ENCODE measurements around the gene C2CD4B.

The C2CD4B gene, protein sequence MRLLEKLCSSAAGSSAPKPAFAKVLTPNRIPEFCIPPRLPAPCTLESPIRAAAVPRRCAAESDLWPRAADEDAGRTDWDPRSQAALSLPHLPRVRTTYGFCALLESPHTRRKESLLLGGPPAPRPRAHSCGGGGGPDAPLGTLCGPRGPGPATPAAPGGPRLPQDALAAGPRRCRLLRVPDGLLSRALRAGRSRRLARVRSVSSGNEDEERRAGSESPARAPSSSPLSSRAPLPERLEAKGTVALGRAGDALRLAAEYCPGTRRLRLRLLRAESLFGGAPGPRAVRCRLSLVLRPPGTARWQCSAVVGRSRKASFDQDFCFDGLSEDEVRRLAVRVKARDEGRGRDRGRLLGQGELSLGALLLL

DNA sequence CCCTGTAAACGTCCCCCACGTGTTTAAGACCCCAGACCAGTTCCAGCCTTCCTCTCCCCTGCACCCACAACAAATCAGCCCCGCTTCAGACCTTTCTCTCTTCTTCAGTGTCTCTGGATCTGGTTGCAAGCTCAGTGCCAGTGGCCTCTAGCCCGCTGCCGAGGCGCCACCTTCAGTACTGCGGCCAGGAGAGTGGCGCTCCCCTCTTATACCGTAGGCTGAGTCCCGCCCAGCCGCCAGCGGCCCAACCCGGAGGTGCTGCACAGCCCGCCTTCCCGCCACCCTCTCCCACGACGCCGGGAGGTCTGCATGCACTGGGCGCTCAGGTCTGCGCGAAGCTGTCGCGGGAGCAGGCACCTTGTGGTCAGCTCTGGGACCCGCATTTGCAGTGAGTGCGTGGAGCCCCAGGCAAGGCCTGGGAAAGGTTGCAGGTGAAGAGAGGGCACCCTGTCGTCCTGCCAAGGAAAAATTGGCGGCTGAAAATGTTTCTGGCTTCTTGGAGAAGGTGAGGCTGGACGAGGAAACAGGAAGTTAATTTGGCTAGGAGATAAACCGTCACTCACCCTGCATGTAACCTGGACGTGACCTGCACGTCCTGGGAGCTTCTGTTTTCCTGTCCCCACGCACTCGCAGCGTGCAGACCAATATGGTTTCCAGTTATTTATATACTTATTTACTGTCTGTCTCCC lies at the start of gene C2CD4B:
C2CD4B (minus strand) TSS at position 182 of the 689 bp plus-strand sequence. CDS start 301 bp downstream, outside the sequence.
- DNase-seq, result peak; percentile 64

DNA sequence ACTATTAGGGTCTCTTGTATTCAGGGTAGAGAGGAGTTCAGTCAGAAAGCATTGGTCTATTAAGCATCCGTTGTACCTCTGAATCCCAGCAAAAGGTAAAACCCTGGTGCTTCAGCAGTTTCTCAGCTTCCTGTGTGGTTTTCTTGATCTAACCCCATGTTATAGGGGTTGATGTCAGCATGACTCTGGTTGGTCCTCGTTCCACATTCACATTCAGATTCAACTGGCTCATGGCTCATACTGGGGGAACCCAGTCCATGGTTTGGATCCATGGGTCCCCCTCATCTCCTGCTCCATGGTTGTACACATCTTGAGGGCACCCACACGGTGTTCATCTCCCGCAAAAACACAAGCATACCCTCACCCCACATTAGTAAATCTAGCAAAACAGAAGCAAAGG lies 47.7 kb upstream of the C2CD4B start:
- no peak for DNase-seq

DNA sequence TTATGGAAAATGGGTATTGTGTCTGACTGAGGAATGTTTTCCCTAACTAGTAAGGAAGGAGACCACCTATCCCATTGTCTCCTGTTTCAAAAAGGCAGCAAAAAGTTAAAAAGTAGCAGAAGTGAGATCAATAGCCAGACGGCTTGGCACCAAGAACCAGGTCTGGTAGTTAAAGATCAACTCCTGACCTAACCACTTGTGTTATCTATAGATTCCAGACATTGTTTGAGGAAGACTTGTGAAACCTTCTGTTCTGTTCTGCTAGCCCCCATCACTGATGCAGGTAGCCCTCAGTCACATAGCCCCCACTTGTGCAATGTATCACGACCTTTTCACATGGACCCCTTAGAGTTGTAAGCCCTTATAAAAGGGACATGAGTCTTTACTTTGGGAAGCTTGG lies 46.3 kb upstream of the C2CD4B start:
- DNase-seq, result no peak

DNA sequence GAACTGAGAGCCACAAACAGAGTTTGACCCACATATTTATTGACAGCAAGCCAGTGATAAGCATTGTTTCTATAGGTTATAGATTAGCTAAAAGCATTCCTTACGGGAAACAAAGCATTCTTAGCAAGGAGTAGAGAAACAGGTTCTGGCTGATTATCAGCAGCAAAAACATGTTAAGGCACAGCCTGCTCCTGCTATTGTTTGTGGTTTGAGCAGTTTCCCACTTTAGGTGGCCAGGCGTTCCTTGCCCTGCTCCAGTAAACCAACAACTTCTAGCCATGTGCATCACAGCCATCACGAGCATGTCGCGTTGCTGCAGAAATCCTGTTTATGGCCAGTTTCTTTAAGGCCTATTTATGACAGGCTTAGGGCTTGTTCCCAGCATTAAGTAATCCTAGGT lies 44.7 kb upstream of the C2CD4B start:
- no peak for DNase-seq

DNA sequence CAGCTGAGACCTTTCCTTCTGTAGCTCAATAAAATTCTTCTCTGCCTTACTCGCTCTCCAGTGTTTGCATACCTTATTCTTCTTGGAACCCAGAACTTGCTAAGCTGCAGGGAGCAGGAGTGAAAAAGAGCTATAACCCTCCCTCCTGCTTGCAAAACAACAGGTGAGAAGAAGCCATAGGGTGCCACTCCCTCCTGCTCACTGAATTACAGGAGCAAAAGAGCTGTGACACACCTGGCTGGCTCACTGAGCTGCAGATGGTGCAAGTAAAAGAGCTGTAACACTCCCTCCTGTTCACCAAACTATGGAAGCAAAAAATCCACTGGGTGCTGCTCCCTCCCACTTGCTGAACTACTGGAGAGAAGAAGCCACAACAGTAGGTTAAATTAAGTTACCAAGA lies 44.2 kb upstream of the C2CD4B start:
- no peak for DNase-seq

DNA sequence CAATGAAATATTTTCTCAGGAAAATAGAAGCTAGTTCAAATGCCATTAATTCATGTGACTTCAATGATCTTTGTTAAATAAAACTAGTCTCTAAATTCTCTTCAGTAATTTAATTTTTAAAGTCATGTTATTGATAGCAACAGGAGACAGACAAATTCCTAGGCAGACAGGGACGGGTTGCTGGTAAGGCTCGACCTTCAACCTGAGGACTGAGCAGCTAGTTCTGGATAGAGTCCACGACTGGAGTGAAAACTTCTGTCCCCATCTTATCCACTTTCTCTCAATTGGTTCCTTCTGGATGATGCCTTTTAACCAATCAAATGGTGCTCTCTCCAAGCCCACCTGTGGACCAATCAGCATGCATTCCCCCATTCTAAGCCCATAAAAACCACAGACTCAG lies 43.8 kb upstream of the C2CD4B start:
- no peak for DNase-seq

DNA sequence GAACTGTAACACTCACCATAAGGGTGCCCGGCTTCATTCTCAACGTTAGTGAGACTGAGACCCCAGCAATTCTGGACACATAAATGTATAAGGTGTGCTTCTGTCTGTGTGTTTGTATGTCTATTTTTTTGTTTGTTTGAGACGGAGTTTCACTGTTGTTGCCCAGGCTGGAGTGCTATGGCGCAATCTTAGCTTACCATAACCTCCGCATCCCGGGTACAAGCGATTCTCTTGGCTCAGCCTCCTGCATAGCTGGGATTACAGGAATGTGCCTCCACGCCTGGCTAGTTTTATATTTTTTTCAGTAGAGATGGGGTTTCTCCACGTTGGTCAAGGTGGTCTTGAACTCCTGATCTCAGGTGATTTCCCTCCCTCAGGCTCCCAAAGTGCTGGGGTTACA lies 43.3 kb upstream of the C2CD4B start:
- no peak for DNase-seq

DNA sequence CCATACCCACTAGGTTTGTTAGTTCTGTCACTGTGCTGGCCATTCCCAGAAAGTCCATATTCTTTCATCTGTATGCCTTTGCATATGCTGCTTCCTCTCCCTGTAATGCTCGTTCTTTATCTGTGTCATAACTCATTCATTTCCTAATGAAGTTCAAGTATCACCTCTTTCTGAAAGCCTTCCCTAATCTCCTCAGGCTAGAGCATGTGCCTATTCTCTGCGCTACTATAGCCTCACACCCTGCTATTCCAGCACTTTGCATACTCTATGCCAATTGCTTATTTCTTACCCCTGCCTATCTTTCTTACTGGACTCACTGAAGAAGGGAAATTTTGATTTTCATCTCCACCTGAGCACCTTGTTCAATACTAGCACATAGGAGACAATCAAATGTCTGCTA lies 25.6 kb upstream of the C2CD4B start:
- no peak for DNase-seq

DNA sequence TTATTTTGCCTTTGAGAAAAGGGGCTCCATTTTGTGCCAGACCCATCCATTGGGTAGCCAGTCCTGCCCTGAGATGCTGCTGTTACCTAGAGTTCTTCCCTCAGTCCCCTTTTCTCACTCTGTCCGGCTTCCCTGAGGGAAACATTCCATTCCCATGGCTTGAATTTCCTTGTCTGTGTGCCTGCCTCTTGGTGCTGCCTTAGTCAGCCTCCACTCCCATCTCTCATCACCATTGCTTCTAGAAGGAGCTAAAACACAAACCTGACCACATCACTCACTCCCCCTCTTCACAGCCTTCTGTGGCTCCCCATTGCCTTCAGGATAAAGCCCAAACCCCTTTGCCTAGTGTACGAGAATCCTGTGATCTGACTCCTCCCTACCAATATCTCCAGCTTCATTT lies 25.2 kb upstream of the C2CD4B start:
- no peak for DNase-seq

DNA sequence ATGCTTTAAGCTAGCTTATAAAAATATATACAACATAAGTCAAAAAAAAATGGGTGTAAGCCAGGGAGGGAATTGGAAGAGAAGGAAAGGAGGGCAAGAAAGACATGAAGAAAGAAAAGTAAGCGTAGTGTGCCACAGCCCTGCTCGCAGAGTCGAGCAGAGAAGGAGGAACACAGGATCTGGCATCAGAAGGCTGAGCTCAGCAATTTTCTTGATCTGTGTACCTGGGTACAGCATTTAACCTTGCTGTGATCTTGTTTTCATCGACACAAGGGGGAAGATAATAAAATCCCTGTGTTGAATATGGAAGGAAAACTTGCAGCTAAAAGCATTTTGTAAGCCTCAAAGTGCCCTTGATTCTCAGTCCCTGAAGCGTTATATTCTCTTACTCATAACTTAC lies 23.7 kb upstream of the C2CD4B start:
- no peak for DNase-seq

DNA sequence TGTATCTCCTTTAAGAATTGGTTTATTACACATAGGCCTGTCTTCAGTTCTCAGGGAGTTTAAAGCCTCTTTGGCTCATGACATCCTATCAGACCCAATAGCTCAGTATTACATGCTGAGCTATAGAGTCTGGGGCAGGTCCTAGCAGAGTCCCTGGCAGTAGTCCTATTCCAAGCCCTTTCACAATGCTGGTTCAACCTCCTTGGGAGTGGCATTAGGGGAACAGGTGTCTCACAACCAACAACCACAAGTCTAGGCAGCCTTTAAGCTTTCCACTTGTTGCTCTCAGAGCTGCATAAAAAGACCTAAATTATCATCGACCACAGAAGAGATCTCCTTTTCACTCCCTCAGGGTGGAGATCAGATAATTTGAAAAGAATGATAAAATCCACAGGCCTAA lies 22.8 kb upstream of the C2CD4B start:
- no peak for DNase-seq

DNA sequence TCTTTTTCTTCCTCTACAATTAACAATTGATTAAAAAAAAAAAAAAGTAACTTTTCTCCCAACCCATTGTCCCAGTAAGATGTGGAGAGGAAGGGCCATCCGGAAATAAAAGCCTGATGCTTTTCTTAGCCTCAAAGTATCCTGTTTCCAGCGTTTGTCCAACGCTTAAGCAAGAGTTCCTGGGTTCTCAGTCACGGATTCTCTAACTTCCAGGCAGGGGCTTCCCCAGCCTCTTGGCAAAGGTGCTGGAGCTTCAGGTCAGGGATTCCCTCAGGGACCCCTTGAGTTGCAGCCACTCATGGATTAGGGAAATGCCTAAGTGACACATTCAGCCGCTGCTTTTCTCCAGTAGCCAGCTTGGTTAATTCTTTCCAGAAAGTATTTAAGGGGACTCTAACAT lies 22.3 kb upstream of the C2CD4B start:
- DNase-seq, result no peak

DNA sequence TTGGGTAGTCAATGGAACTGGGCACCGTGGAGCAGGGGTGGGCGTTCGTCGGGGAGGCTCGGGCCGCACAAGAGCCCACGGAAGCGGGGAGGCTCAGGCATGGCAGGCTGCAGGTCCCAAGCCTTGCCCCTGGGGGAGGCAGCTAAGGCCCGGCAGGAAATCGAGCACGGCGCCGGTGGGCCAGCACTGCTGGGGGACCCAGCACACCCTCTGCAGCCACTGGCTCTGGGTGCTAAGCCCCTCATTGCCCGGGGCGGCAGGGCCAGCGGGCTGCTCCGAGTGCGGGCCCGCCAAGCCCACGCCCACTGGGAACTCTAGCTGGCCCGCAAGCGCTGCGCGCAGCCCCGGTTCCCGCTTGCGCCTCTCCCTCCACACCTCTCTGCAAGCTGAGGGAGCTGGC lies 21.5 kb upstream of the C2CD4B start:
- DNase-seq, result no peak

DNA sequence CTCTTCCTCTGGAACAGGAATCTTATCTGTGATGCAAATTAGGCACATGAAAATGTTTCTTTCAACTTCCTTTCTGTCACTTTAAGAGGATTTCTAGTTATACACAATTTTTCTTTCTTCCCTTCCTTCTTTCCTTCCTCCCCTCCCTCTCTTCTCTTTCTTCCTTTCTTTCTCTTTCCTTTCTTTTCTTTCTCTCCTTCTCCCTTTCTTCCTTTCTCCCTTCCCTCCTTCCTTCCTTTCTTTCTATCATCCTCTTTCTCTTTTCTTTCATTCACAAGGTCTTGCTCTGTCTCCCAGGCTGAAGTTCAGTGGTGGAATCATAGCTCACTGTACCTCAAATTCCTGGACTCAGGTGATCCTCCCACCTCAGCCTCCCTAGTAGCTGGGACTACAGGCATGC lies 18.0 kb upstream of the C2CD4B start:
- no peak for DNase-seq

DNA sequence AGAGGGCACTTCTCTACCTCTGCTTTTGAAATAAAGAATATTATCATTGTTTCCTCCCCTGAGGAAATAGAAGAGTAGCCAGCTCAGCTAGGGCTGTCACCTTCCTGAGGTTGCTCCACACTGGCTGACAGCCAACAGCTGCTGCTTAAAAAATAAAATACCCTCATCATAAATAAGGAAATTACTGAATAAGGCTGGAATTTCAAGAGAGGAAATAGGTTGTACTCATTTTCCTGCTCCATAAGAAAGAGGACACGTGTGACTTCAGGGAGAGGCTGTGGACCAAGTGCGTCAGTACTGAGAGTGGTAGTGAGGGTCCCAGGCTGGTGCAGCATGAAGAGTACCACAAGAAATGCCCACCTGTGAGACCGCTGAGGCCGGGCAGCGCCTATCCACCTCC lies 8.1 kb upstream of the C2CD4B start:
- DNase-seq, result no peak

DNA sequence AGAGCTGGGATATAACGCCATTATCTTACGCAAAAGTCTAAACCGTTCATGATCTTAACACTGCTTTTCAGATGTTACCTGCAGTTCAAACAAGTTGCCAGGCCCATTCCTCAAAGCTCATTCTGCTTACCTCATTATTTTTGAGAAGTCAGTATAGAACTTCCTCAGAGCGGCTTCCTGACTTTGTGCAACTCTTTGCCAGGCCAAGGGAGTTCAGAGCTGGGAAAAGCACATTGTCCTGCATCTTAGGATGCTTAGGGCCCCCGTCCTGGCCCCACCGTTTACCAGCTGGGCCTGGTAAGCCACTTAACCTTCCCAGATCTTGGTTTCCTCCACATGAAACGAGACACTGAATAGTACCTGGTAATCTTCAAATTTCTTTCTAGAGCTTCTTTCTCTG lies 6.8 kb upstream of the C2CD4B start:
- DNase-seq, result no peak

DNA sequence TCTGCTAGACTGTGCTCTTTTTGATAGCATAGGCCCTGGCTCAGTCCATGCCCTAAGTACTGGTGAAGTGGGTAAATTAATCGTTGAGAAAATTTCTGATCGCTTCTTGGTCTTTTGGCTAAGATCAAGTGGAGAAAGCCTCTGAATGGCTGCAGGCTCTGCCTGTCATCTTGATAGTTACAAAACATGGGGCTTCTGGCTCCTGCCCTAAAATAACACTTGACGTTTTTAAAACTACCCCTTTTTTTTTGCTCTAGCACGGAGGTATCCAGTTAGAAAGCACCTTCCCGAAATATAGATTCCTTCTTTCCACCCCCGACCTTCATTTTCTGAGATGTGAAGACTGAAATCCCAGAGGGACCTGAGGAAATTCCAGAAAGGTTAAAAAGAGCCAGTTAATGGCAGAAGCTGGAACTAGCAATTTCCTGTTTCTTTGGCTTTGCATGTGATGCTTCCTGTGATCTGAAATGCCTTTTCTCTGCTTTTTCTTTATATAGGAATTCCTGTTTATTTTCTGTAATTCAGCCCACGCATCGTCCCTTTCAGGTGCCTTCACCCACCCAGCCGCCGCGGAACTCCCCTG lies 799 bp upstream of the C2CD4B start:
- no peak for DNase-seq

DNA sequence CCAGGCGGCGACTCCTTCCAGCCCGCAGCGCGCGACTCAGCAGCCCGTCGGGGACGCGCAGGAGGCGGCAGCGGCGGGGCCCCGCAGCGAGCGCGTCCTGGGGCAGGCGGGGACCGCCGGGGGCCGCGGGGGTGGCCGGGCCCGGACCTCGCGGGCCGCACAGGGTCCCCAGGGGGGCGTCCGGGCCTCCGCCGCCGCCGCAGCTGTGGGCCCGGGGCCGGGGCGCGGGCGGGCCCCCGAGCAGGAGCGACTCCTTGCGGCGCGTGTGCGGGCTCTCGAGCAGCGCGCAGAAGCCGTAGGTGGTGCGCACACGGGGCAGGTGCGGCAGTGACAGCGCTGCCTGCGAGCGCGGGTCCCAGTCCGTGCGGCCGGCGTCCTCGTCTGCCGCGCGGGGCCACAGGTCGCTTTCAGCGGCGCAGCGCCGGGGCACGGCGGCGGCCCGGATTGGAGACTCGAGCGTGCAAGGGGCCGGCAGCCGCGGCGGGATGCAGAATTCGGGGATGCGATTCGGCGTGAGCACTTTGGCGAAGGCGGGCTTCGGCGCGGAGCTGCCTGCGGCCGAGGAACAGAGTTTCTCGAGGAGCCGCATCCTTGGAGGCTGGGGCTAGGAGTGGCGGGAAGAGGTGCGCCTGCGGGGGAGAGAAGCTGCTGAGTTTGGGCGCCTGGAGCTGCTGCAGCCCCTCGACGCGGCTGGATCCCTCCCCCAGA lies 535 bp downstream of the C2CD4B start:
- peak; percentile 57 for DNase-seq

DNA sequence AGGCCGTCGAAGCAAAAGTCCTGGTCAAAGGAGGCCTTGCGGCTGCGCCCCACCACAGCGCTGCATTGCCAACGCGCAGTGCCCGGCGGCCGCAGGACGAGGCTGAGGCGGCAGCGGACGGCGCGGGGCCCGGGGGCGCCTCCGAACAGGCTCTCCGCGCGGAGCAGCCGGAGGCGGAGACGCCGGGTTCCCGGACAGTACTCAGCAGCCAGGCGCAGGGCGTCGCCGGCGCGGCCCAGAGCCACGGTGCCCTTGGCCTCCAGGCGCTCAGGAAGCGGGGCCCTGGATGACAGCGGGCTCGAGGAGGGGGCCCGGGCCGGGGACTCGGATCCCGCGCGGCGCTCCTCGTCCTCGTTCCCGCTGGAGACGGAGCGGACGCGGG lies 1.1 kb downstream of the C2CD4B start:
- no peak for DNase-seq

DNA sequence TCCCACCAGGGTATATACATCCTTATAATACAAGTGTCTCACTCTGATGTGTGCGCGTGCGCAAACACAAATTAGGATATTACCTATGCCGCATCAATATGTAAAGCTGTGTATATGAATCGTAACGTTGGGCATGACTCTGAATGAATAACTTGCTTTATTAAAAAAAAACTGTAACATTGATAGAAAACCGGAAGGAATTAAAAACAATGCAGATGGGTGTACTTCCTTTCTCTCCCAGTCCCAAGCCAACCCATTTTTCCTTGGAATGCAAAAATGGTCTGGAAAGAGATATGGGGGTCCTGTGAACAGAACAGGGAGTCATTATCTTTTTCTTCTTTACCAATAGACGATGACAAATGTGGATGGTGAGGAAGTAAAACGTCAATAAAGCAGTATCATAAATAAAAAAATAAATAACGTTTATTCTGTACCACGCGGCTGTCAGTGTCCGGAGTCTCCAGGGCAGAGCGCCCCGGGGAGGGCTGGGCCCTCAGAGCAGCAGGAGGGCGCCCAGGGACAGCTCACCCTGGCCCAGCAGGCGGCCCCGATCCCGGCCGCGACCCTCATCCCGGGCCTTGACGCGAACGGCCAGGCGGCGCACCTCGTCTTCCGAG lies 1.6 kb downstream of the C2CD4B start:
- DNase-seq, result no peak

DNA sequence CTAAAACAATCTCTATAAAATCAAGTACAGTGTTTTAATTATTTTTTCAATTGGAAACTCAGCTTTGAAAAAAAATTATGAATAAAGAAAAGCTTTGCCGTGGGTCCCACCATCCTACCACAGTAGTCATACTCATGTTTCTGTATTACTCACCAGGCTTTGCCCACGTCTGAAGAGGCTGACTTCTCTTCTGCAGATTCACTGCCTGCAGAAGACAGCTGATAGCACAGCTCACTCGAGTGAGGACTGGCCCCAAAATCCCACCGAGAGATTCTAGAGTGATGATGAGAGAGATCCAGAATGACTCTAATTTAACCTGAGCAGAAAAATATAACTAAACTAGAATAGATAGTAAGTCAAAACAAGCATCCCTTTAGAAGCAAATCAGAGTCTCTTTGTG lies 11.9 kb downstream of the C2CD4B start:
- no peak for DNase-seq

DNA sequence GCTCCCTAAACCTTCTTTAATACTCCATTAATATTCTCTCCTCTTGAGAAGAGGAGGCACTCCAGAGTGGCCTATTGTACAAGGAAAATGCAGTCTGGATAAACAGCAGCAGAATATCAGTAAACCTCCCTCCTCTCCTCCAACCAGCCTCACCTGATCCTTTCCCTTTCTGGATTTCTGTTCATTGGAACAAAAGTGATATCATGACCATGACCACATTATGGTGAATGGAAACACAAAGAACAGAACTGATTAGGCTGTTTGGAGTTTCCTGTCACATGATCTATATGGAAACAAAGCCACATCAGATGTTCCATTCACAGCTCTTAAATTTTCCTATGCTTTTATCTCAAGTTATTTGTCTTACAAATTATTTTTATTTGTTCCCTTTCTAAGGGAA lies 14.6 kb downstream of the C2CD4B start:
- DNase-seq, result no peak

DNA sequence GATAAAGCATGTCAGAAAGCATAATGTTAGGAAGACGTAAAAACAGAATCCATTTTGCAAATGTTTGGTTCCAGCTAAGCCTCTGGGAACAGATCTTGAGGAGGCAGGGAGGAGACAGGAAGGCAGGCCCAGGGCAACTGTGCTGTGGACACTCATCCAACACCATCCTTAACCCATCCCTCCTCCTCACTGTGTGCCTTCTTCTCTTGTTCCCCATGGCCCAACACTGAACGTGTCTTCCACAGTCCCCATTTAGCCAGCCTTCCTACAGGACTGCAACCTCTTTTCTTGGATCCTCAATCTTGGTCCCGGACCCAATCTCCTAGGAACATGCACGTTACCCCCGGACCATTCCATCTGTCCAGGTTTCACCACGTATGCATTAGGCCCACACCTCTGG lies 15.4 kb downstream of the C2CD4B start:
- DNase-seq, result no peak

Measured in activated CD8-positive, alpha-beta memory T cell treated with anti-CD3 and anti-CD28 coated beads, Interleukin-2, amount 50 U/mL, for 48 hours (primary cell).